ENCODE results near the gene NCCRP1. TPM values are rescaled to one million over a fixed set of nuclear protein-coding genes. Genes with fewer than 3 reads are reported as not detected.

Gene NCCRP1
- total RNA-seq, 1 donor from 2014 or later = 0.86 TPM

DNA sequence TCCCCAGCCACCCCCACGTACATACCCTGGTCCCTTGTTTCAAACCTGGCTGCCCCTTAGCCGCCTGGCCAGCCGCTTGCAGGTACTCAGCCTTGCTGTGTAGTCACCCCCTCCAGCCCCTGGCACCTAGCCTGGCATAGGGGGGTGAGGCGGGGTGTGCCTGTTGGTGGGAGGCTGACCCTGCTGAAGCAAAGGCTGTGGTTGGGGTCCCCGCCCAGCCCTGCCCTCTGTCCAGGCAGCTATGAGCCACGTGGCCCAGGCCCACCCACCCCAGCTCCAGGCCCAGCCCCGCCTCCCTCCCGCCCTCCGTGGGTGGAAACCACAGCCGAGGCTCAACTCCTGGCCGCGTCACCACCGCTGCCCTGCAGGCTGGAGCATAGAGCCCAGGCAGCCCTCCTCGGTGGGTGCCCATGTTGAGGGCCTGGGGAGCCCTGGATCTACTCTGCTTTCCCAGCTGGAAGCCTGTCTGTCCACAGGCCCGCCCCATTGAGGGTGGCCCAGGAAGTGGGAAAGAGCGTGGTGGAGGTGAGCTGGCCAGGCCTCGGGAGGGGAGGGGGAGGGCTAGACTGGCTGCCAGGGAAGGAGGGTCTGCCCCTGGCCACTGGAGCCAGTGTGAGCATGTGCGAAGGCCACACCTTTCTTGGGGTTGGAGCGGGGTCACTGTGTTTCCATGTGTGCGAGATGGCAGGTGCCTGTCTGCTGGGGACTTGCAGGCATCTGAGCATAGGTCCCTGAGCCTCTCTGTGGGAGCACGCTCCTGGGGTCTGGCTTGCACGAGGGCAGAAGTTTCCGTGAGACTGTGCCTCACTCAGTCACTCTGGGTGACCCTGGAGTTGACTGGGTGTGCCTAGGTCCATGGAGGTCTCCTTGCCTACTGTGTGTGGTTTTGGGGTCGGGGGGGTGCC is 40.2 kb upstream of the NCCRP1 start:
- intact Hi-C loops (cut with DNase I) = no loop called here
- Histone ChIP-seq H3K4me1 (peaks cover 76% of the 10 kb centered on the region), H3K27ac (peak overlapping the region; percentile 36), H3K36me3 (peaks cover 6% of the 10 kb centered on the region), H3K4me3 (no peak overlapping the region), H3K27me3 (ENCODE audit: low read depth) (no peaks in the 10 kb centered on the region), H3K9me3 (no peaks in the 10 kb centered on the region)
- TF ChIP-seq, protein P1, sequence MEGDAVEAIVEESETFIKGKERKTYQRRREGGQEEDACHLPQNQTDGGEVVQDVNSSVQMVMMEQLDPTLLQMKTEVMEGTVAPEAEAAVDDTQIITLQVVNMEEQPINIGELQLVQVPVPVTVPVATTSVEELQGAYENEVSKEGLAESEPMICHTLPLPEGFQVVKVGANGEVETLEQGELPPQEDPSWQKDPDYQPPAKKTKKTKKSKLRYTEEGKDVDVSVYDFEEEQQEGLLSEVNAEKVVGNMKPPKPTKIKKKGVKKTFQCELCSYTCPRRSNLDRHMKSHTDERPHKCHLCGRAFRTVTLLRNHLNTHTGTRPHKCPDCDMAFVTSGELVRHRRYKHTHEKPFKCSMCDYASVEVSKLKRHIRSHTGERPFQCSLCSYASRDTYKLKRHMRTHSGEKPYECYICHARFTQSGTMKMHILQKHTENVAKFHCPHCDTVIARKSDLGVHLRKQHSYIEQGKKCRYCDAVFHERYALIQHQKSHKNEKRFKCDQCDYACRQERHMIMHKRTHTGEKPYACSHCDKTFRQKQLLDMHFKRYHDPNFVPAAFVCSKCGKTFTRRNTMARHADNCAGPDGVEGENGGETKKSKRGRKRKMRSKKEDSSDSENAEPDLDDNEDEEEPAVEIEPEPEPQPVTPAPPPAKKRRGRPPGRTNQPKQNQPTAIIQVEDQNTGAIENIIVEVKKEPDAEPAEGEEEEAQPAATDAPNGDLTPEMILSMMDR (IDR thresholded peaks at IDR 0.05) = no peak
- DNase-seq (no peak), ATAC-seq (peak; percentile 23 to 56)

DNA sequence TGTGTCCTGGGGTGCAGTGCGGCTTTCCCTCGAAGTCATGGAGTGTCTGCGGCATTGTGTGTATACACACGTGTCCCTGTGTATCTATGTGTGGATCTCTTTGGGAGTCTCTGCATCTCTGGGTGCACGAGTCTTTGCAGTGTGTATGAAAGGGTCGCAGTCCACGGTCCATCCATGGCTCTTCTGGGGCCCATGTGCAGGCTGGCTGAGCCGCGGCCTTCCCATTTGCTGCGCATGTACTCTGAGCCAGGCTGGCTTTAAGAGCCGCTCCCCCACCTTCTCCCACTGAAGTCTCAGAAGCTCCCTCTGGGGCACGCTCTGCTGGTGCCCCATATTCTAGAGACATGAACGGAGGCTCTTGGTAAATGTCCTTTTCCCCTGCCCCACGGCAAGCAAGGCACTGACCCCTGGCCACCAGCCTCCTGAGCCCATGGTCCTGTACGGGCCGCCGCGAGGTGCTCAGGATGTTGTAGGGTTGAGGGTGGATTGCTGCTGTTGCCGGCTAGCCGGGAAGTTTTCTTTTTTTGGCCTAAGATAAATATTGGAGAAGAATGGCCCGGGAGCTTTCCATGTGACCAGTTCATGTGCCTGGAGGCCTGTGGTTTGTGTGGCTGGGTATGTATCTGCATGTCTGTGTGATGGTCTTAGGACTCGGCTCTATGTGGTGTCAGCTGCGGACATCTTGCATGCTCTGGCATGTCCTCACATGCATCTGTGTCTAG is 39.3 kb upstream of the NCCRP1 start:
- H3K4me3 ChIP-seq = no peak overlapping the region
- peaks cover 6% of the 10 kb centered on the region for H3K36me3 ChIP-seq
- peak overlapping the region; percentile 36 for H3K27ac ChIP-seq
- intact Hi-C loops (cut with DNase I) = no loop called here
- ATAC-seq (no peak), DNase-seq (no peak)
- TF ChIP-seq, protein P1 (IDR thresholded peaks at IDR 0.05) = no peak
- H3K4me1 ChIP-seq = peaks cover 83% of the 10 kb centered on the region
- no peaks in the 10 kb centered on the region for H3K27me3 ChIP-seq (ENCODE audit: low read depth)
- H3K9me3 ChIP-seq = no peaks in the 10 kb centered on the region

DNA sequence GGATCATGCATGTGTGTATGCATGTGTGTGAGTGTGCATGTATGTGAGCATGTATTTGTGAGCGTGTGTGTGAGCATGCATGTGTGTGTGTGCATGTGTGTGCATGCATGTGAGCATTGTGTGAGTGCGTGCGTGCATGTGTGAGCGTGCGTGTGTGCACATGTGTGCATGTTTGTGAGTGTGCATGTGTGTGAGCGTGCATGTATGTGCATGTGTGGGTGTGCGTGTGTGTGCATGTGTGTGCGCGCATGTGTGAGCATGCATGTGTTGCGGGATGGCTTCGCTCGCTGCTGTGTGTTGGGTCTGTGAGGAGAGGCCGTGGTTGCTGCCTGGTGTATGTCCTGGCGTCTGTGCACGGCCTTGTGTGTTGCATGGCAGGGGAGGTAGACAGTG is 38.8 kb upstream of the NCCRP1 start:
- Histone ChIP-seq H3K27ac (no peak overlapping the region), H3K4me3 (no peak overlapping the region), H3K4me1 (peaks cover 85% of the 10 kb centered on the region), H3K27me3 (ENCODE audit: low read depth) (no peaks in the 10 kb centered on the region), H3K36me3 (peaks cover 6% of the 10 kb centered on the region), H3K9me3 (no peaks in the 10 kb centered on the region)
- TF ChIP-seq, protein P1 (IDR thresholded peaks at IDR 0.05) = no peak
- ATAC-seq (no peak), DNase-seq (no peak)
- intact Hi-C loops (cut with DNase I) = no loop called here

DNA sequence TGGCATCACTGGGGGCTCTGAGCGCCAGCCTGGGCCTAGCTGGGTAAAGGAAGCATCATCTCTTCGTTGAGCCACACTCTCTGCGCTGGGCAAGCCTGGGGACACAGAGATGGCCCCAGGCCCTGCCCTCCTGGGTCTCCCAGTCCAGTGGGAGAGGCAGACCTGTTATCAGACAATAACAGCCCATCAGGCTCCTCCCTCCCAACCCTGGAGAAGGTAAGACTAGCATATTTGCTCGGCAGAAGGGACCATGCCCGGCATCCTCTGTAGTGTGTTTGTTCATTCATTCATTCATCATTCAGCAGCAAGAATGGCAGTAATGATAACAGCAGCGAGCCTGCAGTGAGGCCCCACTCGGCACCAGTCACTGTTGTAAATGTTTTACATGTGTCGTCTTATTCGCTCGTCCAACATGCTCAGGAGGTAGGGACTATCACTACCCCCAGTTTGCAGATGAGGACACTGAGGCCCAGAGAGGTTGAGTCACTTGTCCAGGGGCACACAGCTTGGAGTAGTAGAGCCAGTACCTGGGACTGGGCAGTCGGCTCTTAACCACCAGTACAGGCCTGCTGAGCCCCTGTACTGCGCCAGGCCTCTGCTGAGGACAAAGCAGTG is 38.0 kb upstream of the NCCRP1 start:
- no peak for ATAC-seq
- DNase-seq = no peak
- TF ChIP-seq, protein P1 (IDR thresholded peaks at IDR 0.05) = no peak
- H3K27me3 ChIP-seq (ENCODE audit: low read depth) = no peaks in the 10 kb centered on the region
- peaks cover under 1% of the 10 kb centered on the region for H3K36me3 ChIP-seq
- H3K9me3 ChIP-seq = no peaks in the 10 kb centered on the region
- H3K4me1 ChIP-seq = peaks cover 93% of the 10 kb centered on the region
- H3K27ac ChIP-seq = no peak overlapping the region
- H3K4me3 ChIP-seq = no peak overlapping the region
- intact Hi-C loops (cut with DNase I) = no loop called here

DNA sequence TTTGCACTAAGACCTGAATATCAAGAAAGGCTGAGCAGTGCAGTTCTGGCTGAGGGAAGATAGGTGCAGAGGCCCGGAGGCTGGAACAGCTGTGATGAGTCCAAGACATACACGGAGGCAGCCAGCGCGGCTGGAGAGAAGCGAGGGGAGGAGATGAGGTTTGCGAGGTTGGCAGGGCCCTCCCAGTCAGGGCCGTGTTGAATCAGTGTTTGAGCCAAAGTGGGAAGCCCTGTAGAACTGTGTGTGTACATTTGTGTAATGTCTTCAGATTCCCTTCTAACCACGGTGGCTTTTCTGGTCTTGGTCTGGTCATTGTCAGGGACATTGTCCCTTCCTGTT is 36.3 kb upstream of the NCCRP1 start:
- ATAC-seq = peak in 1 of 2 donors; percentile 25
- intact Hi-C loops (cut with DNase I) = no loop called here
- TF ChIP-seq, protein P1 (IDR thresholded peaks at IDR 0.05) = no peak
- no peak for DNase-seq
- Histone ChIP-seq H3K4me3 (no peak overlapping the region), H3K9me3 (no peaks in the 10 kb centered on the region), H3K36me3 (no peaks in the 10 kb centered on the region), H3K27me3 (ENCODE audit: low read depth) (no peaks in the 10 kb centered on the region), H3K27ac (peak overlapping the region; percentile 46), H3K4me1 (peaks cover 78% of the 10 kb centered on the region)

Data from lower lobe of right lung (tissue), 2 donors.